SK-N-SH (cell line): ENCODE data around the gene SLC49A3.

Experiments
- EP300 ChIP-seq, 2 experiments: IDR thresholded peaks; 2 replicates each; pipeline versions ENCODE4 v1.4.0 to v1.6.1; 2012; ENCODE audit warnings: borderline replicate concordance in 1 of 2, low read depth in 1 of 2, low read length in 1 of 2
- SIN3A ChIP-seq: IDR thresholded peaks from 2 replicates; pipeline ENCODE4 v1.6.1; 2012; ENCODE audit warnings: low read depth, mild to moderate bottlenecking, low read length, moderate library complexity, borderline replicate concordance

- TF ChIP-seq SIN3A (no peak), EP300 (IDR thresholded peaks at IDR 0.05; ENCODE audit: borderline replicate concordance in 1 of 2, low read depth in 1 of 2, low read length in 1 of 2) (no peak)
Measured at GRCh38 chr4:634599-634985, 54.4 kb downstream of the SLC49A3 start.
